ENCODE results near the gene TPP1. TPM values are rescaled to one million over a fixed set of nuclear protein-coding genes. Genes with fewer than 3 reads are reported as not detected.

TPP1 gene
- total RNA-seq = 58.4 and 82.2 TPM in 2 replicates

GRCh38 chr11:6619004-6619745 lies at the start of gene TPP1:
Gene TPP1 (minus strand): TSS chr11:6619422. CDS start chr11:6619400, 22 bp downstream.

GRCh38 chr11:6655790-6656583 lies 36.8 kb upstream of the TPP1 start, which contains the start of gene DCHS1:
Gene DCHS1 (minus strand): TSS chr11:6655809. CDS start chr11:6641613, 14,196 bp downstream.

DNA sequence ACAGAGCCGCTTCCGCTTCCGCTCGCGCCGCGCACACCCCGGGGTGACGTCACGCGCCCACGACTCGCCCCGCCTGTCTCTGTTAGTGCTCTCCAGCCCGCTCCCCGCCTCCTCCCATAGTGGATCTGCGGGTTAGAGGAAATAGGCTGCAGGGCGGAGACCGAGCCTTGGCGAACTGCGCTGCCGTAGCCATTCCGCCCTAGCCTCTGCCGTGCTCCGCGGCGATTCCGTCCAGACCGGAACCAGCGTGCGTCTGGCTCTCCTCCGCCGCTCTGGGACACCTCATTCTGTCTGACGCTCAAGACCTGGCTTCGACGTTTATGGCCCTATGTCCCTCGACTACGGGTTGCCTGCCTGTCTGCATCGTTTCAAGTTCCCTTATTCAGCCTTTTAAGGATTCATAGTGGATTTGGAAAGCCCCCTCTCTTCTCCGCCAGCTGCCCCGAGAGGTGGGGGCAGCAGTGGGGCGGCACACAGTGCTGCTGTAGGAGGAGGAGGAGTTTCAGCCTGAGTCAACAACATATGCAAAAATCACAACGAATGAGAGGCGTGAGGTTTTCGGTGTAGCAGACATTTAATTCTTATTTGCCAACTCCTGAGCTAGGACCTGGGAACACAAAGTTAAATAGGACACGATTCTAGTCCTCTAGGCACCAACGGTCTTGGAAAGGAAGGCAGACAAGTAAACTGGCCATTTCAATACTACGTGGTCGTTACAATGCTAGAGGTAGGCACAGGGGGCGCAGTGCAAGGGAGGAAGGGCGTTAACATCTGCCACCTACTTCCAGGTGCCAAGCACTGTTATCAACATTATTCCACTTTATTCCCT lies 6.8 kb downstream of the TPP1 start, which contains the start of gene TAF10:
Gene TAF10 (minus strand): TSS at position 4 of the 829 bp plus-strand sequence. CDS start 27 bp downstream, outside the sequence.

GRCh38 chr11:6603287-6604080 lies 15.7 kb downstream of the TPP1 start, which contains the start of the genes ILK and RRP8:
Gene ILK (plus strand): TSS chr11:6603774. CDS start chr11:6604272, 498 bp downstream.
Gene RRP8 (minus strand): TSS chr11:6603616. CDS start chr11:6603502, 114 bp downstream.

Other genes with a start within 250 kb of the TPP1 start
- 3.0 and 3.4 TPM in 2 replicates for gene SMPD1, start 228.9 kb downstream of the TPP1 start, total RNA-seq
- gene APBB1, start 200.3 kb downstream of the TPP1 start, total RNA-seq = 5.3 and 10.6 TPM in 2 replicates
- 0.85 TPM in 1 of 2 replicates, not detected in the other for gene HPX, start 178.4 kb downstream of the TPP1 start, total RNA-seq
- gene TRIM3, start 145.5 kb downstream of the TPP1 start, total RNA-seq = 10.7 and 10.8 TPM in 2 replicates
- 47.3 and 68.0 TPM in 2 replicates for gene ARFIP2, start 138.1 kb downstream of the TPP1 start, total RNA-seq
- gene TIMM10B, start 137.9 kb downstream of the TPP1 start, total RNA-seq = 31.5 and 68.2 TPM in 2 replicates
- gene DNHD1, start 122.1 kb downstream of the TPP1 start, total RNA-seq = 1.7 and 3.2 TPM in 2 replicates
- gene RRP8, start 15.8 kb downstream of the TPP1 start, total RNA-seq = 12.3 and 14.1 TPM in 2 replicates
- 42.0 and 112 TPM in 2 replicates for gene ILK, start 15.6 kb downstream of the TPP1 start, total RNA-seq
- 21.5 and 48.0 TPM in 2 replicates for gene TAF10, start 7.2 kb downstream of the TPP1 start, total RNA-seq
- 0.21 and 0.24 TPM in 2 replicates for gene DCHS1, start 36.4 kb upstream of the TPP1 start, total RNA-seq
- gene MRPL17, start 63.9 kb upstream of the TPP1 start, total RNA-seq = 39.0 and 54.9 TPM in 2 replicates
- gene OR2AG2, start 152.6 kb upstream of the TPP1 start, total RNA-seq = under 0.01 TPM in 2 replicates
- not detected in 2 replicates for gene OR2AG1, start 163.6 kb upstream of the TPP1 start, total RNA-seq
- under 0.01 TPM in 2 replicates for gene OR6A2, start 180.3 kb upstream of the TPP1 start, total RNA-seq
- gene OR10A5, start 226.3 kb upstream of the TPP1 start, total RNA-seq = not detected in 2 replicates
- gene OR10A2, start 243.6 kb upstream of the TPP1 start, total RNA-seq = under 0.01 TPM in 1 of 2 replicates, not detected in the other

All from tracheal epithelial cell (primary cell).